WTC11 (cell line): ENCODE data around the gene THAP9. TPM values are rescaled to one million over a fixed set of nuclear protein-coding genes. Genes with fewer than 3 reads are reported as not detected.
"Not testable (repeated sequence)": the region's sequence is repeated elsewhere in the genome, so short reads cannot be mapped to it uniquely, and the experiment has no call there.

Source experiments
- ATAC-seq: fragments of 200-7000 bp; cut with Tn5 transposase; 2 replicates; pipeline ENCODE4 v1.10.0; 2021; ENCODE audit warnings: mild to moderate bottlenecking, moderate library complexity
- CTCF ChIA-PET: fragments of 300-600 bp; sonication (Branson Sonifier 250); formaldehyde crosslinking; loops from one replicate; lab custom pipeline; 2021; ENCODE audit warnings: antibody characterized with exemption; lab: Charles Lee
- POLR2A ChIA-PET: fragments of 350-600 bp; sonication (Branson Sonifier 250); formaldehyde crosslinking; loops from one replicate; lab custom pipeline; 2021; ENCODE audit warnings: antibody characterized with exemption; lab: Charles Lee
- DNase-seq: peaks from one replicate; pipeline ENCODE4 v3.0.0; 2021; ENCODE audit warnings: low spot score
- H3K27ac Mint-ChIP-seq: 2 replicates; pipeline ENCODE4 v1.8.0; 2021; ENCODE audit warnings: mixed read lengths
- H3K27me3 Mint-ChIP-seq: 2 replicates; pipeline ENCODE4 v1.8.0; 2021; ENCODE audit warnings: low read depth, mild to moderate bottlenecking, moderate library complexity, mixed read lengths
- H3K36me3 Mint-ChIP-seq: 2 replicates; pipeline ENCODE4 v1.8.0; 2021; ENCODE audit warnings: mixed read lengths
- H3K4me1 Mint-ChIP-seq: 2 replicates; pipeline ENCODE4 v1.8.0; 2022; ENCODE audit warnings: mixed read lengths
- H3K4me3 Mint-ChIP-seq: 2 replicates; pipeline ENCODE4 v1.8.0; 2021; ENCODE audit warnings: mild to moderate bottlenecking, moderate library complexity, mixed read lengths
- H3K9me3 Mint-ChIP-seq: 2 replicates; pipeline ENCODE4 v1.8.0; 2021; ENCODE audit warnings: mixed read lengths
- AR ChIP-seq: fragments of 250-450 bp; sonication (Bioruptor Pico); IDR thresholded peaks from 2 replicates; pipeline ENCODE4 v1.9.0; 2021; ENCODE audit warnings: mild to moderate bottlenecking
- ELF4 ChIP-seq: sonication (generic); formaldehyde crosslinking; IDR thresholded peaks from 2 replicates; pipeline ENCODE4 v1.8.1; 2022; ENCODE audit warnings: low read depth, mild to moderate bottlenecking, moderate library complexity, missing genetic modification reagents
- ETV6 ChIP-seq: sonication (generic); formaldehyde crosslinking; IDR thresholded peaks from 2 replicates; pipeline ENCODE4 v1.8.1; 2022; ENCODE audit warnings: mild to moderate bottlenecking, missing genetic modification reagents
- HMGA2 ChIP-seq: fragments of 250-450 bp; sonication (Bioruptor Pico); IDR thresholded peaks from 2 replicates; pipeline ENCODE4 v1.4.0; 2021; ENCODE audit warnings: mild to moderate bottlenecking, moderate library complexity
- NFE2L1 ChIP-seq: sonication (generic); formaldehyde crosslinking; IDR thresholded peaks from 2 replicates; pipeline ENCODE4 v1.8.1; 2023; ENCODE audit warnings: missing genetic modification reagents
- SMAD3 ChIP-seq: sonication (generic); formaldehyde crosslinking; IDR thresholded peaks from 2 replicates; pipeline ENCODE4 v1.8.0; 2022; ENCODE audit warnings: missing genetic modification reagents, mild to moderate bottlenecking, borderline replicate concordance
- USF2 ChIP-seq: sonication (generic); formaldehyde crosslinking; IDR thresholded peaks from 2 replicates; pipeline ENCODE4 v1.8.1; 2023; ENCODE audit warnings: mild to moderate bottlenecking, missing genetic modification reagents, moderate library complexity
- ZNF121 ChIP-seq: sonication (generic); formaldehyde crosslinking; IDR thresholded peaks from 2 replicates; pipeline ENCODE4 v1.8.0; 2023; ENCODE audit warnings: missing genetic modification reagents
- ZNF396 ChIP-seq: fragments of 250-450 bp; sonication (Bioruptor Pico); IDR thresholded peaks from 2 replicates; pipeline ENCODE4 v1.8.0; 2021; ENCODE audit warnings: mild to moderate bottlenecking, moderate library complexity, borderline replicate concordance
- ZNF532 ChIP-seq: fragments of 250-450 bp; sonication (Bioruptor Pico); IDR thresholded peaks from 2 replicates; pipeline ENCODE4 v1.9.0; 2021; ENCODE audit warnings: mild to moderate bottlenecking, borderline replicate concordance
- total RNA-seq: library from RNA; stranded (reverse); gene quantifications from 3 replicates; pipeline ENCODE4 v1.2.3, GENCODE V29; 2021
- TF ChIP-seq, protein P1 (sequence below): sonication (generic); formaldehyde crosslinking; IDR thresholded peaks from 2 replicates; pipeline ENCODE4 v1.8.1; 2023; ENCODE audit warnings: mild to moderate bottlenecking, missing genetic modification reagents
- TF ChIP-seq, protein P2 (sequence below): fragments of 250-450 bp; sonication (Bioruptor Pico); conservative IDR thresholded peaks from 2 replicates; pipeline ENCODE4 v1.9.0; 2021; ENCODE audit warnings: mild to moderate bottlenecking
- TF ChIP-seq, protein P3 (sequence below): fragments of 200-600 bp; IDR thresholded peaks from 2 replicates; pipeline ENCODE4 v1.8.0; 2022; ENCODE audit warnings: antibody characterized with exemption
- TF ChIP-seq, protein P4 (sequence below): sonication (generic); formaldehyde crosslinking; IDR thresholded peaks from 2 replicates; pipeline ENCODE4 v1.8.1; 2023; ENCODE audit warnings: mild to moderate bottlenecking, missing genetic modification reagents

THAP9 gene
- total RNA-seq, 1 experiment from 2014 or later: 17.7 TPM

- Mint-ChIP-seq H3K4me1 (no peaks in the 10 kb centered on the region), H3K36me3 (peaks cover 55% of the 10 kb centered on the region)
- CTCF ChIA-PET: no interaction called here
- ATAC-seq: no peak
- TF ChIP-seq HMGA2 (CRISPR knock-in tag): no peak
- TF ChIP-seq ETV6 (CRISPR knock-in tag): no peak
- TF ChIP-seq ZNF121: no peak
- TF ChIP-seq, protein P1, sequence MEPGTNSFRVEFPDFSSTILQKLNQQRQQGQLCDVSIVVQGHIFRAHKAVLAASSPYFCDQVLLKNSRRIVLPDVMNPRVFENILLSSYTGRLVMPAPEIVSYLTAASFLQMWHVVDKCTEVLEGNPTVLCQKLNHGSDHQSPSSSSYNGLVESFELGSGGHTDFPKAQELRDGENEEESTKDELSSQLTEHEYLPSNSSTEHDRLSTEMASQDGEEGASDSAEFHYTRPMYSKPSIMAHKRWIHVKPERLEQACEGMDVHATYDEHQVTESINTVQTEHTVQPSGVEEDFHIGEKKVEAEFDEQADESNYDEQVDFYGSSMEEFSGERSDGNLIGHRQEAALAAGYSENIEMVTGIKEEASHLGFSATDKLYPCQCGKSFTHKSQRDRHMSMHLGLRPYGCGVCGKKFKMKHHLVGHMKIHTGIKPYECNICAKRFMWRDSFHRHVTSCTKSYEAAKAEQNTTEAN (CRISPR knock-in tag): no peak
- TF ChIP-seq ELF4 (CRISPR knock-in tag): no peak
- TF ChIP-seq, all 79 proteins: peak for 0
- Mint-ChIP-seq H3K27ac (no peak overlapping the region), H3K27me3 (no peaks in the 10 kb centered on the region), H3K4me3 (no peak overlapping the region), H3K9me3 (no peaks in the 10 kb centered on the region)
- DNase-seq: no peak
- POLR2A ChIA-PET: no interaction called here
These were observed 12.8 kb downstream of the THAP9 start for GRCh38 chr4:82913305-82913704.

- H3K36me3 Mint-ChIP-seq: peaks cover 55% of the 10 kb centered on the region
- H3K27ac Mint-ChIP-seq, H3K9me3 Mint-ChIP-seq, ATAC-seq, CTCF ChIA-PET, H3K27me3 Mint-ChIP-seq, H3K4me1 Mint-ChIP-seq, DNase-seq, H3K4me3 Mint-ChIP-seq: not testable (repeated sequence)
- POLR2A ChIA-PET: interaction anchor here (1.1 kb wide), 1 partner anchor 16 kb away, joined by 3 read pairs; no protein-coding TSS in a partner anchor
These were observed 13.4 kb downstream of the THAP9 start for GRCh38 chr4:82913968-82914367.

DNA sequence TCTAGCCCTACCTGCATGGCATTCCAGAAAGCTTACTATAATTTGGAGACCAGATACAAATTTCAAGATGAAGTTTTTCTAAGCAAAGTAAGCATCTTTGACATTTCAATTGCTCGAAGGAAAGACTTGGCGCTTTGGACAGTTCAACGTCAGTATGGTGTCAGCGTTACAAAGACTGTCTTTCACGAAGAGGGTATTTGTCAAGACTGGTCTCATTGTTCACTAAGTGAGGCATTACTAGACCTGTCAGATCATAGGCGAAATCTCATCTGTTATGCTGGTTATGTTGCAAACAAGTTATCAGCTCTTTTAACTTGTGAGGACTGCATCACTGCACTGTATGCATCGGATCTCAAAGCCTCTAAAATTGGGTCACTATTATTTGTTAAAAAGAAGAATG, 17.6 kb downstream of the THAP9 start:
- H3K27me3 Mint-ChIP-seq: no peaks in the 10 kb centered on the region
- H3K27ac Mint-ChIP-seq: no peak overlapping the region
- H3K9me3 Mint-ChIP-seq: no peaks in the 10 kb centered on the region
- ChIA-PET CTCF (no interaction called here), POLR2A (no interaction called here)
- ATAC-seq: no peak
- H3K4me3 Mint-ChIP-seq: no peak overlapping the region
- peaks cover 4% of the 10 kb centered on the region; the same call in 1 of the 2 replicates for H3K4me1 Mint-ChIP-seq
- H3K36me3 Mint-ChIP-seq: peaks cover 36% of the 10 kb centered on the region; the same call in 1 of the 2 replicates
- DNase-seq: no peak
- TF ChIP-seq NFE2L1 (CRISPR knock-in tag) (no peak), ZNF532 (CRISPR knock-in tag) (no peak), SMAD3 (CRISPR knock-in tag) (no peak), AR (CRISPR knock-in tag) (no peak), USF2 (CRISPR knock-in tag) (no peak), ZNF396 (CRISPR knock-in tag) (no peak)
- TF ChIP-seq, protein P2, sequence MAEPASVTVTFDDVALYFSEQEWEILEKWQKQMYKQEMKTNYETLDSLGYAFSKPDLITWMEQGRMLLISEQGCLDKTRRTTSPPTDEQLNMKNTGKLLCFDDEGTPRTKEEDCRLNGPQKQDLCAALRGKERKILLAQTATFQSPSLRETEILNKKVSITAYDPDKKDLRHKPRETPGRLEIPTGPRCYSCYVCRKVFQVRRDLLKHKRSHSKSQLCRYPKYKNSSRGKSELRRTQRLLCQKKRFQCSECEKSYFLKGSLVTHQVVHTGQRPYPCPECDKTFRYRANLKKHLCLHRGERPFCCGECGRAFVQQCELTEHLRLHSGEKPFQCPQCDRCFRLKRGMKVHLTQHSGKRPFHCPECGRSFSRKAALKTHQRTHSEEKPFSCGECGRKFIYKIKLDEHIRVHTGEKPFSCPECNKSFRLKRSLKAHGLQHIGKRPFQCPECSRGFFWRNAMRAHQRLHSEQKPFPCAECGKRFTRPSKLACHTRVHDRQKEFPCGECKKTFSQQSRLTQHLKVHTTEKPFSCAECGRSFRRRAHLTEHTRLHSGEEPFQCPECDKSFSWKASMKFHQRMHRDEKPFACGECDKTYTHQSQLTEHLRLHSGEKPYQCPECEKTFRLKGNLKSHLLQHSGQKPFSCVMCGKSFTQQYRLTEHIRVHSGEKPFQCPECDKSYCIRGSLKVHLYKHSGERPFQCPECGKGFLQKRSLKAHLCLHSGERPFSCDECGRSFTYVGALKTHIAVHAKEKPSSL: no peak
- TF ChIP-seq, protein P3, sequence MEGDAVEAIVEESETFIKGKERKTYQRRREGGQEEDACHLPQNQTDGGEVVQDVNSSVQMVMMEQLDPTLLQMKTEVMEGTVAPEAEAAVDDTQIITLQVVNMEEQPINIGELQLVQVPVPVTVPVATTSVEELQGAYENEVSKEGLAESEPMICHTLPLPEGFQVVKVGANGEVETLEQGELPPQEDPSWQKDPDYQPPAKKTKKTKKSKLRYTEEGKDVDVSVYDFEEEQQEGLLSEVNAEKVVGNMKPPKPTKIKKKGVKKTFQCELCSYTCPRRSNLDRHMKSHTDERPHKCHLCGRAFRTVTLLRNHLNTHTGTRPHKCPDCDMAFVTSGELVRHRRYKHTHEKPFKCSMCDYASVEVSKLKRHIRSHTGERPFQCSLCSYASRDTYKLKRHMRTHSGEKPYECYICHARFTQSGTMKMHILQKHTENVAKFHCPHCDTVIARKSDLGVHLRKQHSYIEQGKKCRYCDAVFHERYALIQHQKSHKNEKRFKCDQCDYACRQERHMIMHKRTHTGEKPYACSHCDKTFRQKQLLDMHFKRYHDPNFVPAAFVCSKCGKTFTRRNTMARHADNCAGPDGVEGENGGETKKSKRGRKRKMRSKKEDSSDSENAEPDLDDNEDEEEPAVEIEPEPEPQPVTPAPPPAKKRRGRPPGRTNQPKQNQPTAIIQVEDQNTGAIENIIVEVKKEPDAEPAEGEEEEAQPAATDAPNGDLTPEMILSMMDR: no peak
- TF ChIP-seq, protein P4, sequence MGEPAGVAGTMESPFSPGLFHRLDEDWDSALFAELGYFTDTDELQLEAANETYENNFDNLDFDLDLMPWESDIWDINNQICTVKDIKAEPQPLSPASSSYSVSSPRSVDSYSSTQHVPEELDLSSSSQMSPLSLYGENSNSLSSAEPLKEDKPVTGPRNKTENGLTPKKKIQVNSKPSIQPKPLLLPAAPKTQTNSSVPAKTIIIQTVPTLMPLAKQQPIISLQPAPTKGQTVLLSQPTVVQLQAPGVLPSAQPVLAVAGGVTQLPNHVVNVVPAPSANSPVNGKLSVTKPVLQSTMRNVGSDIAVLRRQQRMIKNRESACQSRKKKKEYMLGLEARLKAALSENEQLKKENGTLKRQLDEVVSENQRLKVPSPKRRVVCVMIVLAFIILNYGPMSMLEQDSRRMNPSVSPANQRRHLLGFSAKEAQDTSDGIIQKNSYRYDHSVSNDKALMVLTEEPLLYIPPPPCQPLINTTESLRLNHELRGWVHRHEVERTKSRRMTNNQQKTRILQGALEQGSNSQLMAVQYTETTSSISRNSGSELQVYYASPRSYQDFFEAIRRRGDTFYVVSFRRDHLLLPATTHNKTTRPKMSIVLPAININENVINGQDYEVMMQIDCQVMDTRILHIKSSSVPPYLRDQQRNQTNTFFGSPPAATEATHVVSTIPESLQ (CRISPR knock-in tag): no peak
